Osteocyte (in vitro differentiated cells): Measurements from ENCODE around the gene MELTF. TPM values are rescaled to one million over a fixed set of nuclear protein-coding genes. Genes with fewer than 3 reads are reported as not detected.

Experiments used
- DNase-seq: peaks from one replicate; pipeline ENCODE4 v3.0.0; 2021; ENCODE audit warnings: mixed read lengths; ENCODE audit not compliant: unreplicated experiment; ENCODE audit errors: extremely low spot score
- H3K27ac Mint-ChIP-seq: one replicate; pipeline ENCODE4 v1.8.0; 2021; ENCODE audit warnings: mild to moderate bottlenecking, mixed read lengths; ENCODE audit not compliant: unreplicated experiment
- H3K27me3 Mint-ChIP-seq: one replicate; pipeline ENCODE4 v1.8.0; 2021; ENCODE audit warnings: mixed read lengths; ENCODE audit not compliant: unreplicated experiment
- H3K36me3 Mint-ChIP-seq: one replicate; pipeline ENCODE4 v1.8.0; 2021; ENCODE audit warnings: mixed read lengths; ENCODE audit not compliant: unreplicated experiment
- H3K4me1 Mint-ChIP-seq: one replicate; pipeline ENCODE4 v1.8.0; 2021; ENCODE audit warnings: mixed read lengths; ENCODE audit not compliant: unreplicated experiment
- H3K4me3 Mint-ChIP-seq: one replicate; pipeline ENCODE4 v1.8.0; 2021; ENCODE audit warnings: mild to moderate bottlenecking, moderate library complexity, mixed read lengths; ENCODE audit not compliant: unreplicated experiment
- H3K9me3 Mint-ChIP-seq: one replicate; pipeline ENCODE4 v1.8.0; 2021; ENCODE audit warnings: mixed read lengths; ENCODE audit not compliant: unreplicated experiment
- total RNA-seq: library from RNA; stranded (reverse); gene quantifications from 2 replicates; pipeline ENCODE4 v1.2.1, GENCODE V29; 2021
- TF ChIP-seq, protein P1 (sequence below): fragments of 200-600 bp; sonication (generic); IDR thresholded peaks from 2 replicates; pipeline ENCODE4 v1.5.0; 2021; ENCODE audit warnings: antibody characterized with exemption, mild to moderate bottlenecking, moderate library complexity

The MELTF gene
- total RNA-seq, 1 donor from 2014 or later = 1.4 TPM

DNA sequence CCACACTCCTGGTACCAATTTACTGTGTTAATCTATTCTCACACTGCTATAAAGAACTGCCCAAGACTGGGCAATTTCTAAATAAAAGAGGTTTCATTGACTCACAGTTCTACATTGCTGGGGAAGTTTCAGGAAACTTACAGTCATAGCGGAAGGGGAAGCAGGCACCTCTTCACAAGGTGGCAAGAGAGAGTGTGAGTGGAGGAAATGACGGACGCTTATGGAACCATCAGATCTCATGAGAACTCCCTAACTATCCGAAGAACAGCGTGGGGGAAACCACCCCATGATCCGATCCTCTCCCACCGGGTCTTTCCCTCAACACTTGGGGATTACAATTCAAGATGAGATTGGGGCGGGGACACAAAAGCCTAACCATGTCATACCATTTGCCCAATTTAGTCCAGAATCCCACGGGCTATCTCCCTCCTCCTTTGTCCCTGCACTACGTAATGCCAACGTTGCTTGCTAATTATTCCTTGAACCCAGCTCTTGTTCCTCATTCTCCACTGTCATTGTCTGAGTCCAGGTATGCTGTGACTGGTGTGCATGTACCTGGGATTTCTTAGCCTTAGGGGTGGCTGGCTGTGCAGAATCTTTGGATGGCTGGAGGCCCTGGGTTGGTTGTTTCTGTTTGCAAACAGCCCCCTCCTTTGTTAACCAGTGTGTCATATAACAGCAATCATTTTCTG, 64.4 kb downstream of the MELTF start:
- no peaks in the 10 kb centered on the region for H3K27me3 Mint-ChIP-seq
- peaks cover 4% of the 10 kb centered on the region for H3K36me3 Mint-ChIP-seq
- DNase-seq = no peak
- H3K27ac Mint-ChIP-seq = no peak overlapping the region
- H3K4me3 Mint-ChIP-seq = no peak overlapping the region
- H3K9me3 Mint-ChIP-seq = no peaks in the 10 kb centered on the region
- peaks cover 10% of the 10 kb centered on the region for H3K4me1 Mint-ChIP-seq
- TF ChIP-seq, protein P1, sequence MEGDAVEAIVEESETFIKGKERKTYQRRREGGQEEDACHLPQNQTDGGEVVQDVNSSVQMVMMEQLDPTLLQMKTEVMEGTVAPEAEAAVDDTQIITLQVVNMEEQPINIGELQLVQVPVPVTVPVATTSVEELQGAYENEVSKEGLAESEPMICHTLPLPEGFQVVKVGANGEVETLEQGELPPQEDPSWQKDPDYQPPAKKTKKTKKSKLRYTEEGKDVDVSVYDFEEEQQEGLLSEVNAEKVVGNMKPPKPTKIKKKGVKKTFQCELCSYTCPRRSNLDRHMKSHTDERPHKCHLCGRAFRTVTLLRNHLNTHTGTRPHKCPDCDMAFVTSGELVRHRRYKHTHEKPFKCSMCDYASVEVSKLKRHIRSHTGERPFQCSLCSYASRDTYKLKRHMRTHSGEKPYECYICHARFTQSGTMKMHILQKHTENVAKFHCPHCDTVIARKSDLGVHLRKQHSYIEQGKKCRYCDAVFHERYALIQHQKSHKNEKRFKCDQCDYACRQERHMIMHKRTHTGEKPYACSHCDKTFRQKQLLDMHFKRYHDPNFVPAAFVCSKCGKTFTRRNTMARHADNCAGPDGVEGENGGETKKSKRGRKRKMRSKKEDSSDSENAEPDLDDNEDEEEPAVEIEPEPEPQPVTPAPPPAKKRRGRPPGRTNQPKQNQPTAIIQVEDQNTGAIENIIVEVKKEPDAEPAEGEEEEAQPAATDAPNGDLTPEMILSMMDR = no peak

DNA sequence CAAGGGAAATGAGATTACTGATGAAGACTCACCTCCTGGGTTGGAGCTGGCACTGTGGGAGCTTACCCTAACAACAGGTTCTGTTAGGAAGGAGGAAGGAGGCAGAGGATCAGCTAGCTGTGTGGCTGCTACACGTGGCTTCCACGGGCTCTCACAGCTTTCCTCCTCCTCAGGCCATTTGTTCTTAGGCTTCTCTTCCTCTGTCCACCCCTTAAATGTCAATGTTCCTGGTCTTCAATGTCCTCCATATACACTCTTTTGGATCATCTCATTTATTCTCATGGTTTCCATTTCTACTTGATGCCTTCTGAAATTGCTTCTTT, 66.0 kb downstream of the MELTF start:
- H3K4me3 Mint-ChIP-seq = no peak overlapping the region
- DNase-seq = no peak
- TF ChIP-seq, protein P1 = no peak
- H3K4me1 Mint-ChIP-seq = peaks cover 8% of the 10 kb centered on the region
- no peaks in the 10 kb centered on the region for H3K27me3 Mint-ChIP-seq
- H3K27ac Mint-ChIP-seq = no peak overlapping the region
- no peaks in the 10 kb centered on the region for H3K9me3 Mint-ChIP-seq
- peaks cover 6% of the 10 kb centered on the region for H3K36me3 Mint-ChIP-seq

DNA sequence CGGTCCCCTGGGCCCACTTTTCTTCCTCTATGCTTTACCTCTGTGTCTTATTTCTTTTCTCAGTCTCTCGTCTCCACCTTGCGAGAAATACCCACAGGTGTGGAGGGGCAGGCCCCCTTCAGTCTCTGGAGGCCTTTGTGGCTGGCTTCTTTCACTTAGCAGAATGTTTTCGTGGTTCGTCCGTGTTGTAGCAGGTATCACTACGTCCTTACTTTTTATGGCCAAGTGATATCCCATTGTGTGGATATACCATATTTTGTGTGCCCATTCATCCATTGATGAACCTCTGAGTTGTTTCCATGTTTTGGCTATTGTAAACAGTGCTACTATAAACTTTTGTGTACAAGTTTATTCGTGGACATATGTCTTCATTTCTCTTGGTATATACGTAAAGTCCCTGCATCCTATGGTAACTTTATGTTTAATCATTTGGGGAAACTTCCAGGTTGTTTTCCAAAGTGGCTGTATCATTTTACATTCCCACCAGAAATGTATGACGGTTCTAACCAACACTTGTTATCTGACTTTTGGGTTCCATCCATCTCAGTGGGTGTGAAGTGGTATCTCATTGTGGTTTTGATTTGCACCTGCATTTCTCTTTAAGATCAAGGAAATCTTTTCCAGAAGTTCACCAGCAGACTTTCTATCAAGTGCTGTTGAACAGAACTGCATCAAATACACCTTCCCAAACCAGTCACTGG, 66.5 kb downstream of the MELTF start:
- DNase-seq = no peak
- TF ChIP-seq, protein P1 = no peak
- H3K27me3 Mint-ChIP-seq = no peaks in the 10 kb centered on the region
- H3K36me3 Mint-ChIP-seq = peaks cover 6% of the 10 kb centered on the region
- H3K9me3 Mint-ChIP-seq = no peaks in the 10 kb centered on the region
- no peak overlapping the region for H3K27ac Mint-ChIP-seq
- no peak overlapping the region for H3K4me3 Mint-ChIP-seq
- peaks cover 6% of the 10 kb centered on the region for H3K4me1 Mint-ChIP-seq

DNA sequence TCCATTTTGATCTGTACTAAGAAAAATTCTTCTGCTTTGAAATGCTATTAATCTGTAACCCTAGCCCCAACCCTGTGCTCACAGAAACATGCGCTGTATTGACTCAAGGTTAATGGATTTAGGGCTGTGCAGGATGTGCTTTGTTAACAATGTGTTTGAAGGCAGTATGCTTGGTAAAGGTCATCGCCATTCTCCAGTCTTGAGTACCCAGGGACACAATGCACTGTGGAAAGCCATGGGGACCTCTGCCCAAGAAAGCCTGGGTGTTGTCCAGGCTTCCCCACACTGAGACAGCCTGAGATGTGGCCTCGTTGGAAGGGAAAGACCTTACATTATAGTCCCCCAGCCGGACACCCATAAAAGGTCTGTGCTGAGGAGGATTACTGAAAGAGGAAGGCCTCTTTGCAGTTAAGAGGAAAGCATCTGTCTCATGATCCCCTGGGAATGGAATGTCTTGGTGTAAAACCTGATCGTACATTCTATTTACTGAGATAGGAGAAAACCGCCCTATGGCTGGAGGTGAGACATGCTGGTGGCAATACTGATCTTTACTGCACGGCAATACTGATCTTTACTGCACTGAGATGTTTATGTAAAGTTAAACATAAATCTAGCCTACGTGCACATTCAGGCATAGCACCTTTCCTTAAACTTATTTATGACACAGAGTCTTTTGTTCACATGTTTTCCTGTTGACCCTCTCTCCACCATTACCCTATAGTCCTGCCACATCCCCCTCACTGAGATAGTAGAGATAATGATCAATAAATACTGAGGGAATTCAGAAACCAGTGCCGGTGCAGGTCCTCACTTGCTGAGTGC, 67.3 kb downstream of the MELTF start:
- TF ChIP-seq, protein P1 = no peak
- H3K4me1 Mint-ChIP-seq = no peaks in the 10 kb centered on the region
- no peak for DNase-seq
- peaks cover 6% of the 10 kb centered on the region for H3K36me3 Mint-ChIP-seq
- no peaks in the 10 kb centered on the region for H3K9me3 Mint-ChIP-seq
- no peaks in the 10 kb centered on the region for H3K27me3 Mint-ChIP-seq
- H3K4me3 Mint-ChIP-seq = no peak overlapping the region
- no peak overlapping the region for H3K27ac Mint-ChIP-seq

DNA sequence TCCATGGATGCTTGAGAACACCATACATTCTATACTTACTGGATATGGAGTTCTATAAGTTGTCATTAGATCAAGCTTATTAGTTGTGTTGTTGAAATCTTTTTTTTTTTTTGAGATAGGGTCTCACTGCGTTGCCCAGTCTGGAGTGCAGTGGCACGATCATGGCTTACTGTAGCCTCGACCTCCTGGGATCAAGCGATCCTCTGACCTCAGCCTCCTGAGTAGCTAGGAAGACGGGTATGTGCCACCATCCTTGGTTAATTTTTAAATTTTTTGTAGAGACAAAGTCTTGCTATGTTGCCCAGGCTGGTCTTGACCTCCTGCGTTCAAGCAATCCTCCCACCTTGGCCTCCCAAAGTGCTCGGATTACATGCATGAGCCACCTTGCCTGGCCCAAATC, 74.8 kb downstream of the MELTF start:
- H3K27me3 Mint-ChIP-seq = no peaks in the 10 kb centered on the region
- H3K9me3 Mint-ChIP-seq = no peaks in the 10 kb centered on the region
- TF ChIP-seq, protein P1 = no peak
- DNase-seq = no peak
- H3K27ac Mint-ChIP-seq = no peak overlapping the region
- H3K4me1 Mint-ChIP-seq = no peaks in the 10 kb centered on the region
- H3K36me3 Mint-ChIP-seq = peaks cover 2% of the 10 kb centered on the region
- H3K4me3 Mint-ChIP-seq = no peak overlapping the region
